ENCODE data around the gene IGSF10. TPM values are rescaled to one million over a fixed set of nuclear protein-coding genes. Genes with fewer than 3 reads are reported as not detected.
"Not testable (repeated sequence)": the region's sequence is repeated elsewhere in the genome, so short reads cannot be mapped to it uniquely, and the experiment has no call there.

IGSF10 gene, protein sequence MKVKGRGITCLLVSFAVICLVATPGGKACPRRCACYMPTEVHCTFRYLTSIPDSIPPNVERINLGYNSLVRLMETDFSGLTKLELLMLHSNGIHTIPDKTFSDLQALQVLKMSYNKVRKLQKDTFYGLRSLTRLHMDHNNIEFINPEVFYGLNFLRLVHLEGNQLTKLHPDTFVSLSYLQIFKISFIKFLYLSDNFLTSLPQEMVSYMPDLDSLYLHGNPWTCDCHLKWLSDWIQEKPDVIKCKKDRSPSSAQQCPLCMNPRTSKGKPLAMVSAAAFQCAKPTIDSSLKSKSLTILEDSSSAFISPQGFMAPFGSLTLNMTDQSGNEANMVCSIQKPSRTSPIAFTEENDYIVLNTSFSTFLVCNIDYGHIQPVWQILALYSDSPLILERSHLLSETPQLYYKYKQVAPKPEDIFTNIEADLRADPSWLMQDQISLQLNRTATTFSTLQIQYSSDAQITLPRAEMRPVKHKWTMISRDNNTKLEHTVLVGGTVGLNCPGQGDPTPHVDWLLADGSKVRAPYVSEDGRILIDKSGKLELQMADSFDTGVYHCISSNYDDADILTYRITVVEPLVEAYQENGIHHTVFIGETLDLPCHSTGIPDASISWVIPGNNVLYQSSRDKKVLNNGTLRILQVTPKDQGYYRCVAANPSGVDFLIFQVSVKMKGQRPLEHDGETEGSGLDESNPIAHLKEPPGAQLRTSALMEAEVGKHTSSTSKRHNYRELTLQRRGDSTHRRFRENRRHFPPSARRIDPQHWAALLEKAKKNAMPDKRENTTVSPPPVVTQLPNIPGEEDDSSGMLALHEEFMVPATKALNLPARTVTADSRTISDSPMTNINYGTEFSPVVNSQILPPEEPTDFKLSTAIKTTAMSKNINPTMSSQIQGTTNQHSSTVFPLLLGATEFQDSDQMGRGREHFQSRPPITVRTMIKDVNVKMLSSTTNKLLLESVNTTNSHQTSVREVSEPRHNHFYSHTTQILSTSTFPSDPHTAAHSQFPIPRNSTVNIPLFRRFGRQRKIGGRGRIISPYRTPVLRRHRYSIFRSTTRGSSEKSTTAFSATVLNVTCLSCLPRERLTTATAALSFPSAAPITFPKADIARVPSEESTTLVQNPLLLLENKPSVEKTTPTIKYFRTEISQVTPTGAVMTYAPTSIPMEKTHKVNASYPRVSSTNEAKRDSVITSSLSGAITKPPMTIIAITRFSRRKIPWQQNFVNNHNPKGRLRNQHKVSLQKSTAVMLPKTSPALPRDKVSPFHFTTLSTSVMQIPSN (N-terminal part only)
- 10 to 100 TPM in 1 of 2 donors, 1 to 10 TPM in 1; 9.7 to 13.1 TPM for total RNA-seq
- polyA plus RNA-seq (ENCODE audit: insufficient read length in 2 of 2), result 1 to 10 TPM; 3.7 to 6.0 TPM
- long read RNA-seq, donor 1, result 0 reads
- long read RNA-seq, donor 2, result 0 reads
- long read RNA-seq, donor 3, result 0 reads
- long read RNA-seq, donor 4, result 0 reads

- Histone ChIP-seq H3K4me1 (ENCODE audit: control insufficient read depth, insufficient read depth, low read length) (peaks cover 6% of the 10 kb centered on the region), H3K36me3 (ENCODE audit: control insufficient read depth, insufficient read depth, low read length) (no peaks in the 10 kb centered on the region), H3K9me3 (ENCODE audit: control insufficient read depth, insufficient read depth, low read length) (no peaks in the 10 kb centered on the region), H3K4me3 (ENCODE audit: low read depth, low read length) (peak within 1 kb of the TSS; percentile 51), H3K27ac (ENCODE audit: low read depth, low read length) (no peak within 1 kb of the TSS), H3K27me3 (ENCODE audit: control insufficient read depth, insufficient read depth, low read length) (peaks cover 3% of the 10 kb centered on the region)
- 7% methylated on average over 35 of the region's 40 CpGs for WGBS (ENCODE audit: insufficient coverage)
- DNase-seq (ENCODE audit: low read depth in 4 of 6, low spot score in 6 of 6), result peak in 3 of 6 donors; percentile 12 to 72 (median 40)
These were observed at the start of gene IGSF10 for GRCh38 chr3:151460774-151461450. Gene IGSF10 (minus strand): TSS chr3:151461061. CDS start chr3:151458709, 2,352 bp downstream.

- not testable (repeated sequence) for H3K36me3 ChIP-seq (ENCODE audit: control insufficient read depth, insufficient read depth, low read length); H3K27ac ChIP-seq (ENCODE audit: low read depth, low read length); H3K9me3 ChIP-seq (ENCODE audit: control insufficient read depth, insufficient read depth, low read length); H3K4me1 ChIP-seq (ENCODE audit: control insufficient read depth, insufficient read depth, low read length); H3K4me3 ChIP-seq (ENCODE audit: low read depth, low read length); DNase-seq (ENCODE audit: low read depth in 4 of 6, low spot score in 6 of 6); H3K27me3 ChIP-seq (ENCODE audit: control insufficient read depth, insufficient read depth, low read length)
- WGBS (ENCODE audit: insufficient coverage), result 100% methylated on average over 1 of the region's 11 CpGs
These were observed 48.7 kb upstream of the IGSF10 start for GRCh38 chr3:151509468-151510135.

DNA sequence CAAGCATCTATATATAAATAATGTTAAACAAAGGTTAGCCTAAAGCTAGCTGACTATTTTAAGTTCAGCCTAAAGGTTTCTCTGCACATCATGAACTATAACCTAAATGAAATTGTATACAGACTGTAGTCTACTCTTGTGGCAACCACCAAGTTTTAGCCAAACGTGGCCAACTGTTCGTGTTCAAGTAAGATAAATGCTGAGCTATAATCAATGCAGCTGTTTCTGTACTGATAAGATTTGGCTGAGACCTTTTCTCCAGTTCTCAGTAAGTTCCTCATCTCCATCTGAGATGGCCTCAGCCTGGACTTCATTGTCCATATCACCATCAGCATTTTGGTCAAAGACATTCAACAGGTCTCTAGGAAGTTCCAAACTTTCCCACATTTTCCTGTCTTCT, 43.7 kb upstream of the IGSF10 start:
- no peaks in the 10 kb centered on the region for H3K36me3 ChIP-seq (ENCODE audit: control insufficient read depth, insufficient read depth, low read length)
- H3K4me1 ChIP-seq (ENCODE audit: control insufficient read depth, insufficient read depth, low read length), result no peaks in the 10 kb centered on the region
- 100% methylated on average over 2 of the region's 2 CpGs for whole genome bisulfite sequencing (ENCODE audit: insufficient coverage)
- no peaks in the 10 kb centered on the region for H3K27me3 ChIP-seq (ENCODE audit: control insufficient read depth, insufficient read depth, low read length)
- H3K9me3 ChIP-seq (ENCODE audit: control insufficient read depth, insufficient read depth, low read length), result no peaks in the 10 kb centered on the region
- H3K4me3 ChIP-seq (ENCODE audit: low read depth, low read length), result no peak overlapping the region
- H3K27ac ChIP-seq (ENCODE audit: low read depth, low read length), result no peak overlapping the region
- no peak for DNase-seq (ENCODE audit: low read depth in 4 of 6, low spot score in 6 of 6)

- Histone ChIP-seq H3K27me3 (ENCODE audit: control insufficient read depth, insufficient read depth, low read length) (no peaks in the 10 kb centered on the region), H3K27ac (ENCODE audit: low read depth, low read length) (no peak overlapping the region), H3K4me1 (ENCODE audit: control insufficient read depth, insufficient read depth, low read length) (no peaks in the 10 kb centered on the region), H3K4me3 (ENCODE audit: low read depth, low read length) (no peak overlapping the region), H3K36me3 (ENCODE audit: control insufficient read depth, insufficient read depth, low read length) (no peaks in the 10 kb centered on the region), H3K9me3 (ENCODE audit: control insufficient read depth, insufficient read depth, low read length) (no peaks in the 10 kb centered on the region)
- WGBS (ENCODE audit: insufficient coverage), result no CpG with 5 or more reads among the region's 1 CpG
- no peak for DNase-seq (ENCODE audit: low read depth in 4 of 6, low spot score in 6 of 6)
These were observed 42.2 kb upstream of the IGSF10 start for GRCh38 chr3:151503074-151503473.

GRCh38 chr3:151501923-151502632, 41.2 kb upstream of the IGSF10 start:
- Histone ChIP-seq H3K4me1 (ENCODE audit: control insufficient read depth, insufficient read depth, low read length) (no peaks in the 10 kb centered on the region), H3K4me3 (ENCODE audit: low read depth, low read length) (no peak overlapping the region), H3K9me3 (ENCODE audit: control insufficient read depth, insufficient read depth, low read length) (no peaks in the 10 kb centered on the region), H3K36me3 (ENCODE audit: control insufficient read depth, insufficient read depth, low read length) (no peaks in the 10 kb centered on the region), H3K27ac (ENCODE audit: low read depth, low read length) (no peak overlapping the region), H3K27me3 (ENCODE audit: control insufficient read depth, insufficient read depth, low read length) (no peaks in the 10 kb centered on the region)
- no CpG with 5 or more reads among the region's 4 CpGs for WGBS (ENCODE audit: insufficient coverage)
- no peak for DNase-seq (ENCODE audit: low read depth in 4 of 6, low spot score in 6 of 6)

- Histone ChIP-seq H3K9me3 (ENCODE audit: control insufficient read depth, insufficient read depth, low read length) (no peaks in the 10 kb centered on the region), H3K27me3 (ENCODE audit: control insufficient read depth, insufficient read depth, low read length) (no peaks in the 10 kb centered on the region), H3K27ac (ENCODE audit: low read depth, low read length) (no peak overlapping the region), H3K4me1 (ENCODE audit: control insufficient read depth, insufficient read depth, low read length) (no peaks in the 10 kb centered on the region), H3K36me3 (ENCODE audit: control insufficient read depth, insufficient read depth, low read length) (no peaks in the 10 kb centered on the region), H3K4me3 (ENCODE audit: low read depth, low read length) (no peak overlapping the region)
- no CpG with 5 or more reads among the region's 5 CpGs for WGBS (ENCODE audit: insufficient coverage)
- DNase-seq (ENCODE audit: low read depth in 4 of 6, low spot score in 6 of 6), result no peak
These were observed 40.5 kb upstream of the IGSF10 start for GRCh38 chr3:151501171-151501922.

GRCh38 chr3:151499168-151499567, 38.3 kb upstream of the IGSF10 start:
- no peaks in the 10 kb centered on the region for H3K9me3 ChIP-seq (ENCODE audit: control insufficient read depth, insufficient read depth, low read length)
- H3K4me3 ChIP-seq (ENCODE audit: low read depth, low read length), result no peak overlapping the region
- H3K36me3 ChIP-seq (ENCODE audit: control insufficient read depth, insufficient read depth, low read length), result no peaks in the 10 kb centered on the region
- DNase-seq (ENCODE audit: low read depth in 4 of 6, low spot score in 6 of 6), result no peak
- H3K27ac ChIP-seq (ENCODE audit: low read depth, low read length), result no peak overlapping the region
- H3K27me3 ChIP-seq (ENCODE audit: control insufficient read depth, insufficient read depth, low read length), result no peaks in the 10 kb centered on the region
- H3K4me1 ChIP-seq (ENCODE audit: control insufficient read depth, insufficient read depth, low read length), result no peaks in the 10 kb centered on the region
- WGBS (ENCODE audit: insufficient coverage), result no CpG with 5 or more reads among the region's 3 CpGs

DNA sequence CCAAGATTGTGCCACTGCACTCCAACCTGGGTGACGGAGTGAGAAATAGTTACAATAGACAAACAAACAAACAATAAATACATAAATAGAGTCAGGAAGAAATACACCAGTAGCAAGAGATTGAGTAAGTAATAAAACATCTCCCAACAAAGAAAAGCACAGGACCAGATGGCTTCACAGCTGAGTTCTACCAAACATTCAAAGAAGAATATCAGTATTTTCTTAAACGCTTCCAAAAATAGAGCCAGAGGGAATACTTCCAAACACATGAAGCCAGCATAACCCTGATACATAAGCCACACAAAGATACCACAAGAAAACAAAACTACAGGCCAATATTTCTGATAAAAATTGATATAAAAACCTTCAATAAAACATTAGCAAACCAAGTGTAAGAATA, 30.7 kb upstream of the IGSF10 start:
- Histone ChIP-seq H3K27ac (ENCODE audit: low read depth, low read length) (no peak overlapping the region), H3K36me3 (ENCODE audit: control insufficient read depth, insufficient read depth, low read length) (no peaks in the 10 kb centered on the region), H3K4me1 (ENCODE audit: control insufficient read depth, insufficient read depth, low read length) (no peaks in the 10 kb centered on the region), H3K9me3 (ENCODE audit: control insufficient read depth, insufficient read depth, low read length) (no peaks in the 10 kb centered on the region), H3K27me3 (ENCODE audit: control insufficient read depth, insufficient read depth, low read length) (no peaks in the 10 kb centered on the region), H3K4me3 (ENCODE audit: low read depth, low read length) (no peak overlapping the region)
- no CpG with 5 or more reads among the region's 2 CpGs for WGBS (ENCODE audit: insufficient coverage)
- DNase-seq (ENCODE audit: low read depth in 4 of 6, low spot score in 6 of 6), result peak in 1 of 6 donors; percentile 68

Data from spinal cord (tissue), 10 donors.